Endothelial cell of umbilical vein (primary cell): ENCODE data around the gene GANC.

Experiments
- EZH2 ChIP-seq: IDR thresholded peaks from 2 replicates; pipeline ENCODE4 v1.6.1; 2012; ENCODE audit warnings: borderline replicate concordance, low read depth, mild to moderate bottlenecking, moderate library complexity, low read length, inconsistent platforms; ENCODE audit not compliant: severe bottlenecking
- MAX ChIP-seq: IDR thresholded peaks from 2 replicates; pipeline ENCODE4 v1.6.1; 2011; ENCODE audit not compliant: insufficient read depth, insufficient read length
- POLR2A ChIP-seq: IDR thresholded peaks from 2 replicates; pipeline ENCODE4 v1.6.1; 2012; ENCODE audit warnings: low read depth, mild to moderate bottlenecking, control low read depth, low read length
- POLR2AphosphoS5 ChIP-seq: IDR thresholded peaks from 2 replicates; pipeline ENCODE4 v1.6.1; 2012; ENCODE audit warnings: low read depth, mild to moderate bottlenecking, control low read depth, low read length, moderate library complexity; ENCODE audit not compliant: insufficient read depth
- TF ChIP-seq, protein P1 (sequence below), 2 donors: IDR thresholded peaks; 1 replicate in 1 of 2; 2 replicates in 1 of 2; pipeline ENCODE4 v1.5.1; 2011; ENCODE audit warnings: low read length in 2 of 2, mild to moderate bottlenecking in 2 of 2, moderate library complexity in 2 of 2, control low read depth in 1 of 2, inconsistent platforms in 1 of 2, low read depth in 1 of 2; ENCODE audit not compliant: insufficient read depth in 1 of 2; ENCODE audit errors: extremely low read depth in 1 of 2

DNA sequence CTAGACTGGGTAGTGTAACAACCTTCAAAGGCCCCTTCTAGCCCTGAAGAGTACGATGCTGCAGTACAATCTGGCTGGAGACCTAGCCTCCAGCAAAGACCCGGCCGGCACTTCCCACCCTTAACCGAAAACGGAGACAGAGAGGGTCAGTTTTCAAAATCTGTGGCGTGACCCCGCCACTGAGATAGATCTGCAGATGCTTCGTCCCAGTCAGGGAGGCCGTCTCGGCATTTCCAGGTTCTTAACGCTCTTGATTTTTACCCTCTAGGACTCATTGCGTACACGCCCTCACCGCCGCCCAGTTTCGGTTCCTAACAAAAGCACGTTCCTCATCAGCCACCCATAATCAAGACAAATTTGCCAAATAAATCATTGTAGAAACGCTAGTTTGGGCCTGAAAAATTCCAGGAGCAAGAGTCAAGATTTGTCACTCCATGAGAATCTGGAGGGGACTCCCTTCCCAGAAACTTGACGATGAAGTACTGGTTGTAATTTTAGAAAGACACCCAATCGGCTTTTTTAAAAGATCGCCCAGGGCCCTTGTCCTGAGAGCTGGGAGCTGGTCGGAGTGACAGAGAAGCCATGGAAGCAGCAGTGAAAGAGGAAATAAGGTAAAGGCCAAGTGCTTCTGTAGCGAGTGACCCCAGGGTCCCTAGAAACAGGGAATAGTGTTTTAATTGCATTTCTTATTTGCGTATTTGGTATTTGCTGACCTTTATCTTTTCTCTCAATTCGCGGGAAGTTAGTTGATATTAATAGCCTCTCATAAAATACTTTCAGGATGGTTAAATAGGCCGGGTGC is 1.1 kb downstream of the GANC start:
- TF ChIP-seq POLR2A (no peak), MAX (no peak), EZH2 (no peak), POLR2AphosphoS5 (no peak)
- TF ChIP-seq, protein P1, sequence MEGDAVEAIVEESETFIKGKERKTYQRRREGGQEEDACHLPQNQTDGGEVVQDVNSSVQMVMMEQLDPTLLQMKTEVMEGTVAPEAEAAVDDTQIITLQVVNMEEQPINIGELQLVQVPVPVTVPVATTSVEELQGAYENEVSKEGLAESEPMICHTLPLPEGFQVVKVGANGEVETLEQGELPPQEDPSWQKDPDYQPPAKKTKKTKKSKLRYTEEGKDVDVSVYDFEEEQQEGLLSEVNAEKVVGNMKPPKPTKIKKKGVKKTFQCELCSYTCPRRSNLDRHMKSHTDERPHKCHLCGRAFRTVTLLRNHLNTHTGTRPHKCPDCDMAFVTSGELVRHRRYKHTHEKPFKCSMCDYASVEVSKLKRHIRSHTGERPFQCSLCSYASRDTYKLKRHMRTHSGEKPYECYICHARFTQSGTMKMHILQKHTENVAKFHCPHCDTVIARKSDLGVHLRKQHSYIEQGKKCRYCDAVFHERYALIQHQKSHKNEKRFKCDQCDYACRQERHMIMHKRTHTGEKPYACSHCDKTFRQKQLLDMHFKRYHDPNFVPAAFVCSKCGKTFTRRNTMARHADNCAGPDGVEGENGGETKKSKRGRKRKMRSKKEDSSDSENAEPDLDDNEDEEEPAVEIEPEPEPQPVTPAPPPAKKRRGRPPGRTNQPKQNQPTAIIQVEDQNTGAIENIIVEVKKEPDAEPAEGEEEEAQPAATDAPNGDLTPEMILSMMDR (IDR thresholded peaks at IDR 0.05; ENCODE audit: extremely low read depth in 1 of 2, insufficient read depth in 1 of 2, low read depth in 1 of 2, low read length in 2 of 2): no peak
